SH-SY5Y (cell line): ENCODE measurements around the gene KCNK16.

Experiments used
- GATA2 ChIP-seq: IDR thresholded peaks from 2 replicates; pipeline ENCODE4 v1.6.1; 2011; ENCODE audit warnings: mild to moderate bottlenecking, low read depth, low read length
- GATA3 ChIP-seq: IDR thresholded peaks from 2 replicates; pipeline ENCODE4 v1.6.1; 2011; ENCODE audit warnings: low read depth, mild to moderate bottlenecking, low read length, moderate library complexity

DNA sequence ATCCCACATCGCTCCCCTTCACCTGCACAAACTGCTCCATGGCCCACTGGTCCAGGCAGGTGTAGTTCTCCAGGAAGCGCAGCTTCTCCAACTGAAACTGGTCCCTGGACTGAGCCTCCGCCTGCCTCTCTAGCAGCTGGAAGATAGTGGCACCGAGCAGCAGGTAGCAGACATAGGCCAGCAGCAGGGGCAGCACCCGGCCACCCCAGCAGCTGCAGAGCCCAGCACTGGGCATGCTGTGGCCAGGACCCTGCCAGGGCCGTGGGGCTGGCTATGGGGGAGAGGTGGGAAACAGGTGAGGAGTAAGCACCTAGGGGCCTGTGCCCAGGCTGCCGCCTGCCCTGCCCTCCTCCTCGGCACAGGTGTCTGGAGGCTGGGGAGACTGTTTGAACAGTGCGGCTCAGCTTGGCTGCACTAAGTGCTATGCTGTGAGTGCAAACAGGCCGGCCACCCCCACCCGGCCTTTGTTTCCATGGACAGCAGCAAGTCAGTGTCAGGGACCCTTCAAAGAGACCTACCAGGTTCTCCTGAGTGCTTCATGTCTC, at the start of gene KCNK16:
- TF ChIP-seq GATA2 (no peak), GATA3 (no peak)
